ENCODE results near the gene C15orf40. TPM values are rescaled to one million over a fixed set of nuclear protein-coding genes. Genes with fewer than 3 reads are reported as not detected.

C15orf40 gene
- total and polyA plus RNA-seq, 9 donors, result 8.4 to 27.4 (median 18.0) TPM

DNA sequence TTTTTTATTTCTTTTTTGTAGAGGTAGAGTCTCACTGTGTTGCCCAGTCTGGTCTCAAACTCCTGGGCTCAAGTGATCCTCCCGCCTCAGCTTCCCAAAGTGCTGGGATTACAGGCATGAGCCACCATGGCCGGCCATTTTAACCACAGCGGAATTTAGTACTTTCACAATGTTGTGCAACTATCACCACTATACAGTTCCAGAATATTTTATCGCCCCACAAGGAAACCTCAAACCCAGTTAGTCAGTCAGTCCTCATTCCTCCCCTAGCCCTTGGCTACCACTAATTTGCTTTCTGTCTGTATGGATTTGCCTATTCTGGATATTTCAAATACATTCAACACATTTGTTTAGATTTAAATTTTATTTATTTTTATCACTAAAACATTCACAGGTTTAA is 43.4 kb downstream of the C15orf40 start:
- intact Hi-C loops (cut with DNase I), result no loop called here
- Histone ChIP-seq H3K27ac (no peak overlapping the region), H3K36me3 (no peaks in the 10 kb centered on the region), H3K4me3 (no peak overlapping the region), H3K27me3 (no peaks in the 10 kb centered on the region), H3K4me1 (ENCODE audit: insufficient read depth) (no peaks in the 10 kb centered on the region), H3K9me3 (no peaks in the 10 kb centered on the region)
- WGBS, 3 donors, result 86 to 92% (median 90%) methylated on average over 4 of the region's 4 CpGs
- no peak for TF ChIP-seq EP300 (IDR thresholded peaks at IDR 0.05)
- no peak for TF ChIP-seq CTCF (IDR thresholded peaks at IDR 0.05)
- no peak for TF ChIP-seq POLR2A (IDR thresholded peaks at IDR 0.05)
- DNase-seq, result no peak

GRCh38 chr15:82966671-82967071 is 44.8 kb downstream of the C15orf40 start:
- H3K9me3 ChIP-seq, result no peaks in the 10 kb centered on the region
- no peak overlapping the region for H3K27ac ChIP-seq
- intact Hi-C loops (cut with DNase I), result no loop called here
- H3K27me3 ChIP-seq, result no peaks in the 10 kb centered on the region
- TF ChIP-seq CTCF (IDR thresholded peaks at IDR 0.05) (no peak), EP300 (IDR thresholded peaks at IDR 0.05) (no peak), POLR2A (IDR thresholded peaks at IDR 0.05) (no peak)
- no peaks in the 10 kb centered on the region for H3K36me3 ChIP-seq
- DNase-seq, result no peak
- H3K4me3 ChIP-seq, result no peak overlapping the region
- no peaks in the 10 kb centered on the region for H3K4me1 ChIP-seq (ENCODE audit: insufficient read depth)
- WGBS, 3 donors, result 74 to 77% (median 75%) methylated on average over 4 of the region's 4 CpGs

GRCh38 chr15:82964890-82965289 is 46.5 kb downstream of the C15orf40 start:
- TF ChIP-seq POLR2A (IDR thresholded peaks at IDR 0.05) (no peak), EP300 (IDR thresholded peaks at IDR 0.05) (no peak), CTCF (IDR thresholded peaks at IDR 0.05) (no peak)
- 94 to 98% (median 97%) methylated on average over 5 of the region's 5 CpGs for WGBS, 3 donors
- H3K4me3 ChIP-seq, result no peak overlapping the region

GRCh38 chr15:82963471-82964341 is 47.7 kb downstream of the C15orf40 start:
- Histone ChIP-seq H3K9me3 (no peaks in the 10 kb centered on the region), H3K4me3 (no peak overlapping the region), H3K27me3 (no peaks in the 10 kb centered on the region), H3K27ac (no peak overlapping the region), H3K36me3 (no peaks in the 10 kb centered on the region), H3K4me1 (ENCODE audit: insufficient read depth) (no peaks in the 10 kb centered on the region)
- TF ChIP-seq CTCF (IDR thresholded peaks at IDR 0.05) (no peak), POLR2A (IDR thresholded peaks at IDR 0.05) (no peak), EP300 (IDR thresholded peaks at IDR 0.05) (no peak)
- DNase-seq, result no peak
- 81 to 88% (median 86%) methylated on average over 7 of the region's 7 CpGs for WGBS, 3 donors
- intact Hi-C loops (cut with DNase I), result no loop called here

More at GRCh38 chr15:82964890-82965289, 46.5 kb downstream of the C15orf40 start:
- no peak for DNase-seq
- Histone ChIP-seq H3K27me3 (no peaks in the 10 kb centered on the region), H3K27ac (no peak overlapping the region), H3K36me3 (no peaks in the 10 kb centered on the region), H3K4me1 (ENCODE audit: insufficient read depth) (no peaks in the 10 kb centered on the region), H3K9me3 (no peaks in the 10 kb centered on the region)
- intact Hi-C loops (cut with DNase I), result no loop called here

Data from ovary (tissue), 9 donors.